GM21423 (cell line): ENCODE data around the gene DOCK3.
"Not testable (repeated sequence)": the region's sequence is repeated elsewhere in the genome, so short reads cannot be mapped to it uniquely, and the experiment has no call there.

Experiments
- ATAC-seq: cut with Tn5 transposase; IDR thresholded peaks from one replicate; pipeline ENCODE4 v1.9.1; 2021; ENCODE audit warnings: mild to moderate bottlenecking, moderate library complexity; ENCODE audit not compliant: unreplicated experiment

DOCK3 gene

DNA sequence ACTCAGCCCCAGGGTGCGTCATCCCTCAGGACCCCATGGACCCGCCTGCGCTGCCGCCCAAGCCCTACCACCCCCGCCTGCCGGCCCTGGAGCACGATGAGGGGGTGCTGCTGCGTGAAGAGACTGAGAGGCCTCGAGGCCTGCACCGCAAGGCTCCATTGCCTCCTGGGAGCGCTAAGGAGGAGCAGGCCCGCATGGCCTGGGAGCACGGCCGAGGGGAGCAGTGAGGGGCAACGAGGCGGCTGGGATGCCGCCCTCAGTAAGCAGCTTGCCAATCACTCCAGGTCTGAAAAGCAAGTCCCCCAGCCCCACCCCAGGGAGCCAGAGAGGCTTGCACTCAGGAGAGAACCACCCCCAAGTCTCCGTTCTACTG, 706.6 kb downstream of the DOCK3 start:
- ATAC-seq: no peak

- no peak for ATAC-seq
Measured at GRCh38 chr3:51382076-51382745, 707.5 kb downstream of the DOCK3 start.

- ATAC-seq: no peak
Measured at GRCh38 chr3:51382947-51383578, 708.3 kb downstream of the DOCK3 start.

DNA sequence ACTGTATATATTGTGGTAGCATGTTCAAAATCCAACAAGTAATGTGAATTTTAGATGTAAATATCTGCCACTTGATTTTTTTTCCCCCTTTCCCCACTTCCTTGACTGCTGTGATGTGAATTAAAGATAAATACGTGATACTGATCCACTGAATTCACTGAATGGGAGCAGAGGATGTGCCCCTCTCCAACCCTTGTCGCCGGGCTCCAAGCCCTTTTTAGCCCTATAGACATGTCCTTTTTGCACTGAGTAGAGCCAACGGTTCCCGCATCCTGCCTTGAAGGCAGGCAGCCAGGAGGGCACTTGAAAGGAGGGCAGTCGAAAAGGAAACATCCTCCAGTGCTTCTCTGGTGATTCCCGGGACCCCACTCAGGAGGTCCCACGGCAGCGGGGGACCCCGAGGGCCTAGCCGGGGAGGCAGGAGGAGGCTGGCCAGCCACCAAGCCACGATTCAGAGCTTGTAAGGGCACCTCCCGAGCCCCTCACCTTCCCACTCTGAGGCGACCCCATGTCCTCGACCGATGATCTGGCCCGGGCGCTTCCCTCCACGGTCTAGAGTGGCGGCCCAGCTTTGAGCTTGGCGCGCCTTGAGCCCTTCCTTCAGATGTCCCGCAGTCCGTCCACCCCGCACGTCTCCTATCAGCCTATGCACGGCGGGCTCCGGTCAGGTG, 709.5 kb downstream of the DOCK3 start:
- ATAC-seq: no peak

GRCh38 chr3:51384726-51385473, 710.2 kb downstream of the DOCK3 start, which contains the start of gene MANF:
TSS of gene MANF (plus strand) at chr3:51385291. CDS start at chr3:51385343, 52 bp downstream.
- ATAC-seq: peak; percentile 93

DNA sequence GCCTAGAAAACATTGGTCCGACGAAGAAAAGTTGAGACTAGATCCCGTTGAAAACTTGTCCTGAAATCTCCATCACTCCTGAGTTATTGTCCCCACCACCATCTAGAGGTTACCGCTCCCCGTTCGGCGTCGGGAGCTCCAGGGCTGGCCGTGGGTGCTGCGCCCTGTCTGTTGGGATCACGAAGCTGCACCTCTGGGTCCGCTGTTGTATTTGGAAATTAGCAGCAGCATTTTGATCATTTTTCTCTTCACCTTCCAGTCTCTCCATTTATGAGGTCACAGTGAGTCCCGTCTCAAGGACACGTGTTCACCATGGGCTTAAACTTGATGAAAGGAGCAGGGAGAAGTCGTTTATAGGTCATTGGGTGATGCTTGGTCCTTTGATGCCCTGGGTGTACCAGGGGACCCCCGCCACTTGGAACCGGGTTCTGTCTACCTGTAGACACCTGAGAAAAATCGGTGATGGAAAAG, 710.9 kb downstream of the DOCK3 start:
- no peak for ATAC-seq

- no peak for ATAC-seq
Measured at GRCh38 chr3:51386159-51386851, 711.6 kb downstream of the DOCK3 start.

- ATAC-seq: no peak
Measured at GRCh38 chr3:51386852-51387229, 712.1 kb downstream of the DOCK3 start.

- ATAC-seq: not testable (repeated sequence)
Measured at GRCh38 chr3:51387281-51387680, 712.6 kb downstream of the DOCK3 start.

GRCh38 chr3:51388286-51389029, 713.7 kb downstream of the DOCK3 start:
- ATAC-seq: no peak

GRCh38 chr3:51389423-51390183, 714.9 kb downstream of the DOCK3 start:
- no peak for ATAC-seq

GRCh38 chr3:51390246-51391074, 715.7 kb downstream of the DOCK3 start:
- no peak for ATAC-seq

DNA sequence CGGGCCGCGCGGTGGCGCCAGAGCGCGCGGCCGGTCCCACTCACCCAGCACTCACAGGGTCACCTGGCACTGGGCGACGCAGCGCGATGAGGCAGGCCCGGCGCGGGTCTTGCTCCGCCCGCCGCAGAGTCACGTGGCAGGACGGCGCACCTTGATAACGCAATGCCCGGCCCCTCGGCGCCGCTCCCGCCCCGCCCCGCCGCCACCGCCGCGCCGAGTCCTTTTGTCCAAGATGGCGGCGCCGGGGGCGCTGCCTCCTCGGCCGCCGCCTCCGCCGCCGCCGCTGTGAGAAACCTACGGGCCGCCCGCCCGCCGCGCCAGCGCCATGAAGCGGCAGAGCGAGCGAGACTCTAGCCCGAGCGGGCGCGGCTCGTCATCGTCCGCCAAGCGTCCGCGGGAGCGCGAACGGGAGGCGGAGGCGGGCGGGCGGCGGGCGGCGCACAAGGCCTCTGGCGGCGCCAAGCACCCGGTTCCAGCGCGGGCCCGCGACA, 716.4 kb downstream of the DOCK3 start, which contains the start of gene RBM15B:
RBM15B (plus strand) TSS at position 211 of the 491 bp plus-strand sequence; CDS start at position 326, 115 bp downstream.
- peak; percentile 94 for ATAC-seq

DNA sequence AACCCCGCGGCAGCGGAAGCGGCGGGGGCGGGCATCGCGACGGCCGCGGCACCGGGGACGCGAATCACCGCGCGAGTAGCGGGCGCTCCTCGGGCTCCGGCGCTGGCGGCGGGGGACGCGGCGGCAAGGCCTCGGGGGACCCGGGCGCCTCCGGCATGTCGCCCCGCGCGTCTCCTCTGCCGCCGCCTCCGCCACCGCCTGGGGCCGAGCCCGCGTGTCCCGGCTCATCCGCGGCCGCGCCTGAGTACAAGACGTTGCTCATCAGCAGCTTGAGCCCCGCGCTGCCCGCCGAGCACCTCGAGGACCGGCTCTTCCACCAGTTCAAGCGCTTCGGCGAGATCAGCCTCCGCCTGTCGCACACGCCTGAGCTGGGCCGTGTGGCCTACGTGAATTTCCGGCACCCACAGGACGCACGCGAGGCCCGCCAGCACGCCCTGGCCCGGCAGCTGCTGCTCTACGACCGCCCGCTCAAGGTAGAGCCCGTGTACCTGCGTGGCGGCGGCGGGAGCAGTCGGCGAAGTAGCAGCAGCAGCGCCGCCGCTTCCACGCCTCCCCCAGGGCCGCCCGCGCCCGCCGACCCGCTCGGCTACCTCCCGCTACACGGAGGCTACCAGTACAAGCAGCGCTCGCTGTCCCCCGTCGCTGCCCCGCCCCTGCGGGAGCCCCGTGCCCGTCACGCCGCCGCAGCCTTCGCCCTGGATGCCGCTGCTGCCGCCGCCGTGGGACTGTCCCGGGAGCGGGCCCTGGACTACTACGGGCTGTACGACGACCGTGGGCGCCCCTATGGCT, 717.0 kb downstream of the DOCK3 start:
- ATAC-seq: peak; percentile 9

- ATAC-seq: no peak
Measured at GRCh38 chr3:51392355-51393133, 717.8 kb downstream of the DOCK3 start.

DNA sequence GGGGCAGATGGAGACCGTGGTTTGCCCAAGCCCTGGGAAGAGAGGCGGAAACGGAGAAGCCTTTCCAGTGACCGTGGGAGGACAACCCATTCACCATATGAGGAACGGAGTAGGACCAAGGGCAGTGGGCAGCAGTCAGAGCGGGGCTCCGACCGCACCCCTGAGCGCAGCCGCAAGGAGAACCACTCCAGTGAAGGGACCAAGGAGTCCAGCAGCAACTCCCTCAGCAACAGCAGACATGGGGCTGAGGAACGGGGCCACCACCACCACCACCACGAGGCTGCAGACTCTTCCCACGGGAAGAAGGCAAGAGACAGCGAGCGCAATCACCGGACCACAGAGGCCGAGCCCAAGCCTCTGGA, 718.4 kb downstream of the DOCK3 start:
- no peak for ATAC-seq

DNA sequence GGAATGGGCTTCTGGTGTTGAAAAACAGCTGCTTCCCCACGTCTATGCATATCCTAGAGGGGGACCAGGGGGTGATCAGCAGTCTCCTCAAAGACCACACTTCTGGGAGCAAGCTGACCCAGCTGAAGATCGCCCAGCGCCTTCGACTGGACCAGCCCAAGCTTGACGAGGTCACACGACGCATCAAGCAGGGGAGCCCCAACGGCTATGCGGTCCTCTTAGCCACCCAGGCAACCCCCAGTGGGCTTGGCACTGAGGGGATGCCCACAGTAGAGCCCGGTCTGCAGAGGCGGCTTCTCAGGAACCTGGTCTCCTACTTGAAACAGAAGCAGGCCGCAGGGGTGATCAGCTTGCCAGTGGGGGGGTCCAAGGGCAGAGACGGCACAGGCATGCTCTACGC, 718.8 kb downstream of the DOCK3 start:
- no peak for ATAC-seq
